ENCODE data around the gene JAK3. TPM values are rescaled to one million over a fixed set of nuclear protein-coding genes. Genes with fewer than 3 reads are reported as not detected.
A peak's percentile ranks its signal among the peaks of the same experiment; 100 is the strongest.

Gene JAK3
- total RNA-seq, 1 experiment from 2014 or later = 4.4 TPM

- H3K36me3 Mint-ChIP-seq = no peaks in the 10 kb centered on the region
- H3K4me1 Mint-ChIP-seq = peaks cover 10% of the 10 kb centered on the region
- H3K27me3 Mint-ChIP-seq (ENCODE audit: low read depth) = peaks cover 29% of the 10 kb centered on the region
- ChIA-PET CTCF (interaction anchor here (0.8 to 1.9 kb wide), 8 partner anchors 9 to 76 kb away, joined by 3 to 6 read pairs (median 4); no protein-coding TSS in a partner anchor), POLR2A (interaction anchor here (1.0 kb wide), 1 partner anchor 12 kb away, joined by 3 read pairs; no protein-coding TSS in a partner anchor)
- DNase-seq (ENCODE audit: low spot score) = no peak
- no peak for TF ChIP-seq ZNF263 (CRISPR knock-in tag; IDR thresholded peaks at IDR 0.05; ENCODE audit: low read depth)
- 0 out of 2 replicates have a peak, but pooled peaks have one; percentile 3 for TF ChIP-seq EMX1 (CRISPR knock-in tag; IDR thresholded peaks at IDR 0.05)
- H3K9me3 Mint-ChIP-seq = no peaks in the 10 kb centered on the region
- ATAC-seq = no peak
- peak overlapping the region; percentile 68 for H3K4me3 Mint-ChIP-seq
- H3K27ac Mint-ChIP-seq = no peak overlapping the region
These were observed 53.4 kb downstream of the JAK3 start for GRCh38 chr19:17794412-17794730.

- no peak for DNase-seq (ENCODE audit: low spot score)
- ATAC-seq = no peak
- Mint-ChIP-seq H3K27me3 (ENCODE audit: low read depth) (peaks cover 14% of the 10 kb centered on the region), H3K4me3 (no peak overlapping the region), H3K27ac (no peak overlapping the region), H3K36me3 (peaks cover 3% of the 10 kb centered on the region), H3K9me3 (no peaks in the 10 kb centered on the region), H3K4me1 (peaks cover 6% of the 10 kb centered on the region)
- ChIA-PET POLR2A (no interaction called here), CTCF (interaction anchor here (0.7 to 3.7 kb wide), 2 partner anchors 16 to 45 kb away, joined by 5 to 13 read pairs; no protein-coding TSS in a partner anchor)
- no peak for TF ChIP-seq ESRRA (CRISPR knock-in tag; IDR thresholded peaks at IDR 0.05; ENCODE audit: borderline replicate concordance)
- no peak for TF ChIP-seq SMAD4 (CRISPR knock-in tag; IDR thresholded peaks at IDR 0.05)
- no peak for TF ChIP-seq USF1 (CRISPR knock-in tag; IDR thresholded peaks at IDR 0.05)
- TF ChIP-seq GRHL2 (CRISPR knock-in tag; IDR thresholded peaks at IDR 0.05; ENCODE audit: insufficient replicate concordance, severe bottlenecking) = no peak
- TF ChIP-seq ERG (CRISPR knock-in tag; IDR thresholded peaks at IDR 0.05) = no peak
- TF ChIP-seq NFE2L1 (CRISPR knock-in tag; IDR thresholded peaks at IDR 0.05) = no peak
- TF ChIP-seq ZNF512 (CRISPR knock-in tag; IDR thresholded peaks at IDR 0.05; ENCODE audit: borderline replicate concordance) = no peak
- no peak for TF ChIP-seq CBFB (CRISPR knock-in tag; IDR thresholded peaks at IDR 0.05; ENCODE audit: low read depth)
- TF ChIP-seq TEAD4 (CRISPR knock-in tag; IDR thresholded peaks at IDR 0.05) = no peak
- TF ChIP-seq TCF7 (CRISPR knock-in tag; IDR thresholded peaks at IDR 0.05; ENCODE audit: low read depth) = no peak
- TF ChIP-seq HMGA2 (CRISPR knock-in tag; IDR thresholded peaks at IDR 0.05) = no peak
- TF ChIP-seq ATF6 (CRISPR knock-in tag; IDR thresholded peaks at IDR 0.05) = no peak
These were observed 57.6 kb downstream of the JAK3 start for GRCh38 chr19:17790059-17790780.

- H3K4me3 Mint-ChIP-seq = no peak overlapping the region
- ChIA-PET POLR2A (no interaction called here), CTCF (interaction anchor here (1.0 to 1.3 kb wide), 2 partner anchors 22 to 71 kb away, joined by 4 to 7 read pairs; partner anchors contain the start of gene RPL18A)
- no peak overlapping the region for H3K27ac Mint-ChIP-seq
- no peaks in the 10 kb centered on the region for H3K9me3 Mint-ChIP-seq
- peaks cover 7% of the 10 kb centered on the region for H3K36me3 Mint-ChIP-seq
- peaks cover 1% of the 10 kb centered on the region for H3K27me3 Mint-ChIP-seq (ENCODE audit: low read depth)
- DNase-seq (ENCODE audit: low spot score) = no peak
- H3K4me1 Mint-ChIP-seq = peaks cover 8% of the 10 kb centered on the region
- no peak for ATAC-seq
- TF ChIP-seq MLX (CRISPR knock-in tag; IDR thresholded peaks at IDR 0.05) (no peak), CREB1 (CRISPR knock-in tag; IDR thresholded peaks at IDR 0.05) (no peak), ERG (CRISPR knock-in tag; IDR thresholded peaks at IDR 0.05) (no peak), HMGXB4 (CRISPR knock-in tag; IDR thresholded peaks at IDR 0.05) (no peak), NFE2L1 (CRISPR knock-in tag; IDR thresholded peaks at IDR 0.05) (no peak), ZNF425 (CRISPR knock-in tag; conservative IDR thresholded peaks at IDR 0.05) (no peak), NFYB (CRISPR knock-in tag; conservative IDR thresholded peaks at IDR 0.05; ENCODE audit: low read depth) (no peak)
These were observed 59.1 kb downstream of the JAK3 start for GRCh38 chr19:17788632-17789031.

Data from WTC11 (cell line).